Measurements from ENCODE around the gene RETN.
A peak's percentile ranks its signal among the peaks of the same experiment; 100 is the strongest.

Gene RETN

GRCh38 chr19:7705387-7706187 lies 36.7 kb downstream of the RETN start:
- peak; percentile 23 to 54 (median 52) for DNase-seq (ENCODE audit: low read depth in 3 of 3, low spot score in 1 of 3)

GRCh38 chr19:7706188-7706954 lies 37.5 kb downstream of the RETN start:
- no peak for DNase-seq (ENCODE audit: low read depth in 3 of 3, low spot score in 1 of 3)

DNA sequence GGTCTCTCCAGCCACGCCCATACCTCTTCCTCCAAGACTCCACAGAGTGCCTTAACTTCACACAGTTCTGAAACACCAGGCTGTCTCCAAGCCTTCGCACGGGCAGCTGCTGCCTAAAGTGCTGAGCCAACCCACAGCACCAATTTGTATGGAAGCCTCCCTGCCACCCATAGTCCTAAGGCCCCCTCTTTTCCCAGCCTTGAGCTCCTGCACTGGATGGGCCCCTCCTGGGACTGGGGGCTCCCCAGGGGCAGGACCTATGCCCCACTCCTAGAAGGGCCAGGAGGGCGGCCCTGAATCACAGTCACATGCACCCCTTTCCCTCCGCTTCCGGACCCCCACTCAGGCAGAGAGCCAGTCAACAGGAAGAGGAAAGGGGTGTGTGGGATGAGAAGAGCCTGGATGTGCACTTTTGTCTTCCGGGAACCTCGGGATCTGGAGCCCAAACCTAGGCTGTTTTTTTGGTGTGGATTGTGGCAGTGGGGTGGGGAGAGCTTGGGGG lies 38.2 kb downstream of the RETN start:
- DNase-seq (ENCODE audit: low read depth in 3 of 3, low spot score in 1 of 3) = no peak

- no peak for DNase-seq (ENCODE audit: low read depth in 3 of 3, low spot score in 1 of 3)
Measured at GRCh38 chr19:7709932-7710460, 41.1 kb downstream of the RETN start.

DNA sequence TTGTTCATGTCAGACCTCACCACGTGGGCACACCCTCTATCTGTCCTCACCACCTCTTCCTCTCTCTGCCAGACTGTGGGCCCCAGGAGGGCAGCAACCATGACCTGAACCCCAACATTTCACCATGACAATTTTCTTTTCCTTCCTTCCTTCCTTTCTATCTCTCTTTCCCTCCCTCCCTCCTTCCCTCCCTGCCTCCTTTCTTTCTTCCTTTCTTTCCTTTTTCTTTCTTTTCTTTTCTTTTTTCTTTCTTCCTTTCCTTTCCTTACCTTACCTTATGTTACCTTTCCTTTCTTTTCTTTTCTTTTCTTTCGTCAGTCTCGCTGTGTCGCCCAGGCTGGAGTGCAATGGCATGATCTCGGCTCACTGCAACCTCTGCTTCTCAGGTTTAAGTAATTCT lies 41.8 kb downstream of the RETN start:
- no peak for DNase-seq (ENCODE audit: low read depth in 3 of 3, low spot score in 1 of 3)

DNA sequence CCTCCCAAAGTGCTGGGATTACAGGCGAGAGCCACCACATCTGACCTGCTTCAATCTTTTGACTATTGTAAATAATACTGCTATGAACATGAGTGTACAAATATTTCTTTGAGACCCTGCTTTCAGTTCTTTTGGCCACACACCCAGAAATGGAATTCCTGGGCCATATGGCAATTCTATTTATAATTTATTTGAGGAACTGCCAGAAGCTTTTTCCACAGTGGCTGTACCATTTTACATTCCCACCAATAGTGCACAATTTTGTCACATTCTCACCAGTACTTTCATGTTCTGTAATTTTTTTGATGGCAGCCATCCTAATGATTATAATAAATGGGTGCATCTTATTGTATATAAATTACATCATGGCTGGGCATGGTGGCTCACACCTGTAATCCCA lies 46.8 kb downstream of the RETN start:
- DNase-seq (ENCODE audit: low read depth in 3 of 3, low spot score in 1 of 3) = no peak

GRCh38 chr19:7716762-7717161 lies 47.9 kb downstream of the RETN start:
- no peak for DNase-seq (ENCODE audit: low read depth in 3 of 3, low spot score in 1 of 3)

GRCh38 chr19:7718668-7719067 lies 49.8 kb downstream of the RETN start:
- no peak for DNase-seq (ENCODE audit: low read depth in 3 of 3, low spot score in 1 of 3)

Data from stimulated activated CD4-positive, alpha-beta T cell treated with anti-CD3 and anti-CD28 coated beads, TNF-alpha, amount 100 ng/mL, for 1 hour (primary cell).